NCI-H2196 treated with DMSO at 0.1 percent for 48 hours (cell line): ENCODE data around the gene KLF12.

ENCODE experiments used
- DNase-seq: peaks from one replicate; lab custom pipeline; 2025; ENCODE audit not compliant: unreplicated experiment; lab: John Stamatoyannopoulos, UW

Gene KLF12

GRCh38 chr13:74104661-74105275 lies 29.4 kb downstream of the KLF12 start:
- no peak for DNase-seq

GRCh38 chr13:74103970-74104555 lies 30.1 kb downstream of the KLF12 start:
- no peak for DNase-seq

GRCh38 chr13:74103196-74103595 lies 31.0 kb downstream of the KLF12 start:
- no peak for DNase-seq

- DNase-seq: no peak
These were observed 31.5 kb downstream of the KLF12 start for GRCh38 chr13:74102691-74103090.

- DNase-seq: no peak
These were observed 32.8 kb downstream of the KLF12 start for GRCh38 chr13:74101436-74101835.

- no peak for DNase-seq
These were observed 36.1 kb downstream of the KLF12 start for GRCh38 chr13:74098077-74098476.

GRCh38 chr13:74097116-74097515 lies 37.1 kb downstream of the KLF12 start:
- no peak for DNase-seq

GRCh38 chr13:74093691-74094090 lies 40.5 kb downstream of the KLF12 start:
- no peak for DNase-seq

- DNase-seq: no peak
These were observed 41.5 kb downstream of the KLF12 start for GRCh38 chr13:74092711-74093110.

- DNase-seq: no peak
These were observed 43.2 kb downstream of the KLF12 start for GRCh38 chr13:74090869-74091605.

GRCh38 chr13:74090397-74090796 lies 43.8 kb downstream of the KLF12 start:
- DNase-seq: no peak

GRCh38 chr13:74087357-74087756 lies 46.8 kb downstream of the KLF12 start:
- no peak for DNase-seq
